CD4-positive, alpha-beta T cell treated with Interleukin-21 for 1 hour (primary cell): ENCODE measurements around the gene SLC11A1.

Source experiments
- DNase-seq: peaks from one replicate; pipeline ENCODE4 v3.0.0-alpha.2; 2020

Gene SLC11A1

GRCh38 chr2:218437969-218438368 is 55.9 kb downstream of the SLC11A1 start:
- DNase-seq, result no peak

- no peak for DNase-seq
Measured at GRCh38 chr2:218438596-218438995, 56.5 kb downstream of the SLC11A1 start.

GRCh38 chr2:218444692-218445357 is 62.8 kb downstream of the SLC11A1 start:
- no peak for DNase-seq

GRCh38 chr2:218445602-218446001 is 63.5 kb downstream of the SLC11A1 start:
- DNase-seq, result no peak
